CD4-positive, alpha-beta T cell treated with Interleukin-15 for 4 hours (primary cell): ENCODE measurements around the gene NDUFS7.

Experiments used
- DNase-seq: peaks from one replicate; pipeline ENCODE4 v3.0.0-alpha.2; 2020; ENCODE audit warnings: low spot score

Gene NDUFS7

DNA sequence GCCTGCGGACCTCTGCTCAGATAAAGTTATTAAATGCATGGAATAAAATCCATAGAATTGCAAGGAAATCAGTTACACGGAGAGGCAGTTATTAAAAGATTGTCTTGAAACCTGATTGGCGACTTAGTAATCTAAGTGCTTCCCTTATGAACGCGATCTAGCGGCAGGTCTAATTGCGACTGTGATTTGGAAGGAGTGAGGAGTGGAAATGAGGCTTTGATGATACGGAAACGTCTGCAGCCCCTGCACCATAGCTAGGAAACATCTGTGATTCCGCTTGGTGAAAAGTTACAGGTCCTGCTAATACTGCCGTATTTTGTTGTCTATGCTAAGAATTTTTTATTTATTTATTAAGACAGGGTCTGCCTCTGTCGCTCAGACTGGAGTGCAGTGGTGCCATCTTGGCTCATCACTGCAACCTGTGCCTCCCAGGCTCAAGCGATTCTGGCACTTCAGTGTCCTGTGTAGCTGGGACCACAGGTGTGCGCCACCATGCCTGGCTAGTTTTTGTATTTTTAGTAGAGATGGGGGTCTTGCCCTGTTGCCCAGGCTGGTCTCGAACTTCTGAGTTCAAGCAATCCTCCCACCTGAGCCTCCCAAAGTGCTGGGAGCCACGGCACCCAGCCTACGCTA lies 887 bp downstream of the NDUFS7 start:
- DNase-seq, result no peak

DNA sequence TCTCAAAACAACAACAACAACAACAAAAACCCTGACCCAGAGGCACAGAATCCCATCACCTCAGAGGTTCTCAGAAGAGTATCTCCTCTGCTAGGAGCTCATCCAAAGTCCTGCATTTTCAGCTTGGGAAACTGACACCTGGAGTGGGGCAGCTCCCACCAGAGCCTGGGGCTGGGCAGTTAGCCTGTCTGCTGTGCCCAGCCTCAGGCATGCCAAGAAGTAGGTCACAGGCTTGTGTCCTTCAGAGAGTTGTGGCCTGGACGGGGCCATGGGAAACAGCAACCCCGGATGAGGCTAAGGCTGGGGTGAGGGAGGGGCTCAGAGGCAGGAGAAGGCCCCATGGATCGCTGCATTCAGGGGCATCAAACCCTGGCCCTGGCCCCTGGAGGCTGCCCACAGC lies 2.1 kb downstream of the NDUFS7 start:
- DNase-seq, result no peak

DNA sequence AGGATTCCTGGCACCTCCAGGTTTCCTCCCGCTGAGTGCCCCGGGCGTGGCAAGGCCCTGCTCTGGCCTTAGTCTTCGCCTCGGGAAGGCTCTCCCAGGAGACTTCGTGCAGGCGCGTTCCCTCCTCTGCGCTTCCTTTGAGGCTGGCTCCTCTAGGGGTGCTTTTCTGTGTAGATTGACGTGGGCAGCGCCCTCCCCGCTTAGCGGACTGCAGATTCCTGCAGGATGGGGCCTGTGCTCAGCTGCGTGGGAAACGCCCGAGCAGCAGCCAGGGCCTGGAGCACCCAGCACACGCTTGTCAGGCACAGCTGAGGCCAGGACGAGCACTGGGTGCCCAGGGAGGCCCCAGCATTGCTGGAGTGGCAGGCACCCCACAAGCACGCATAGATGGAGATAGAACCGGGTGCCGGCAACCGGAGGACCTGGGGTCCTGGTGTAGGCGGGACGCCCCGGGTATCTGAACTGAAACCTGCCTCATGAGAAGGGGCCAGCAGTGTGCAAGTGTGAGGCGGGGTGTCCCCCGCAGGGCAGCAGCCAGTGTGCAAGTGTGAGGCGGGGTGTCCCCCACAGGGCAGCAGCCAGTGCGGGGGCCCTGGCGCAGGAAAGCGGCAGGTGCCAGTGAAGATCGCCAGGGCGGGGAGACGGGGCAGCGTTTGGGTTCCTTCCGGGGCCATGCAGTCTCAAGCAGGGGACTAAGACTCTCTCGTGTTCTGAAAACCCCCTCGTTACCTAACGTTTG lies 3.4 kb downstream of the NDUFS7 start:
- DNase-seq, result no peak

DNA sequence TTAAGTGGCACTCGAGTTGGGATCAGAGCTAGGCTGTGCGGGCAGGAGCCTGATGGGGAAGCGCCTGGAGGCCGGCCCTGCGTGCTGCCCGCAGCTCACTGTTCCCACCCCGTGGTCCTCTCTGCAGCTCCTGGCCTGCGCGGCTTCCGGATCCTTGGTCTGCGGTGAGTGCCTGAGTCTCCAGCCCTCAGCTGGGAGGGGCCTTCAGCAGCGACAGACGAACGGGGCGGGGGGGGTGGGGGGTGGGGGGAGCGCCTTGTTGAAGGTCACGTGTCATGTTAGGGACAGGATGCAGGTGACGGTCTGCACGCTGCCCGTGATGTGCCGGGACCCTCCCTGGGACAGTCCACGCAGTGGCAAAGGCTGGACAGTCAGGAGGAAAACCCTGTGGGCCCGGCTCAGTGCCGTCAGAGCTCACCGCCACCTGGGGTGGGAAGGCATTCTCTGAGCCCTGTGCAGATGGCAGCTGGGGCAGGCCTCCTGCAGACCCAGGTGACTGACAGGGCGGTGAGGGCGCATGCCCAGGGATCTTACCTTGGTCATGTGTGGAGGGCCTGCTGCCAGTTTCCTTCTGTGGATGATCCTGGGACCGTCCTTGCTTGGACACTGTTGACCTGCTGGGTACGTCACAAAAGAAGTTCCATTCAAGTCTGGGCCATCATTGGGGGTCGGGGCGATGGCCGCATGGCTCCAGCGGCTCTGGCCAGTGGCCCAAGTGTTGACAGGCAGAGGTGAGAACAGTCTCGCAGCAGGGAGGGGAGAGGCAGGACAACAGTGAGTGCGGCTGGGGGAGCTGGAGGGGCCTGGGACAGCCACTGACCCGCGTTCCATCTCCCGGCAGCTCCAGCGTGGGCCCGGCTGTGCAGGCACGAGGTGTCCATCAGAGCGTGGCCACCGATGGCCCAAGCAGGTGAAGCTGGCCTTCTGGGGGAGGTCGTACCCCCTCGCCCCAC lies 4.3 kb downstream of the NDUFS7 start:
- DNase-seq, result no peak

DNA sequence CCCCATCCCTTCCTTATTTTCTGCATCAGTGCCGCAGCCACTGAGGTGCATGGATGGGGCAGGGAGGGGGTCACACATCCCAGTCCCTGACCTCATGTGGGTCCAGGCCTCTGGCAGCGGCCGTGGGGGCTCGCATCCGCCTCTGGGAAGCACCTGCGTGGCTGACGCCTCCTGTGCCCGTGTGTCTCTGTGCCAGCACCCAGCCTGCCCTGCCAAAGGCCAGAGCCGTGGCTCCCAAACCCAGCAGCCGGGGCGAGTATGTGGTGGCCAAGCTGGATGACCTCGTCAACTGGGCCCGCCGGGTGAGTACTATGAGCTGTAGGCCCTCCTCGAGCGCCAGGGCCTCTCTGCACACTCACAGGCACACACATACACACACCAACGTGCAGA lies 4.9 kb downstream of the NDUFS7 start:
- DNase-seq, result no peak

DNA sequence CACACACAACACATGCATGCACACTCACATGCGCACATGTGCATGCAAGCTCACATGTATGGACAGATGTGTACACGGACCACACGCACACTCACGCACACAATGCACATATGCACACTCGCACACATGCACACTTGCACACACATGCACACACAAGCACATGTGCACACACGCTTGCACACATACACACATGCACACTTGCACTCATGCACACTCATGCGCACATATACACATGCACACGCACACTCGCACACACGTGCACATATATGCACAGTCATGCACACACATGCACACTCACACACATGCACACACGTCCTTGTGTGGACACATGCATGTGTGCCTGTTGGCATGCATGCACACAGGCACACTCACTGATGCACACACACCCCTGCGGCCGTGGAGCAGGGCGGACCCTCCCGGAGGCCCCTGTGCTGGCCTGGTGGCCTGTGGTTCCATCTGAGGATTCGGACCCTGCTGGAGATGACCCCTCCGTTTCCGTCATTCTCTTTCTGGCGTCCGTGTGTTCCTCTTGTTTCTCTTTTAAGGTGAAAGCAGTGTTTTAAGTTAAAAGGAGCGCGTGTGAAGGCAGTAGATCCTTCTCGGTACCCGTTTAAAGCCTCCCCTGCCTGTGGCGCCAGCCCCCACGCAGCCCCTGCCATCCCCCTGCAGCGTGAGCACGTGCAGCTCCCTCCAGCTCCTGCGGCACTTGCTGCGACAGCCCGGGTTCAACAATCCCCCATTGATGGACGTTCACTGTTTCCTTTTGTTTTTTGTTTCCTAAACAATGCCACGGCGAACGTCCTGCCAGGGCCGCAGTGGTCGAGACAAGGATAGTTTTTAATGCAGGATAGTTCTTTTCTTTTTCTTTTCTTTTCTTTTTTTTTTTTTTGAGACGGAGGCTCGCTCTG lies 5.6 kb downstream of the NDUFS7 start:
- no peak for DNase-seq

DNA sequence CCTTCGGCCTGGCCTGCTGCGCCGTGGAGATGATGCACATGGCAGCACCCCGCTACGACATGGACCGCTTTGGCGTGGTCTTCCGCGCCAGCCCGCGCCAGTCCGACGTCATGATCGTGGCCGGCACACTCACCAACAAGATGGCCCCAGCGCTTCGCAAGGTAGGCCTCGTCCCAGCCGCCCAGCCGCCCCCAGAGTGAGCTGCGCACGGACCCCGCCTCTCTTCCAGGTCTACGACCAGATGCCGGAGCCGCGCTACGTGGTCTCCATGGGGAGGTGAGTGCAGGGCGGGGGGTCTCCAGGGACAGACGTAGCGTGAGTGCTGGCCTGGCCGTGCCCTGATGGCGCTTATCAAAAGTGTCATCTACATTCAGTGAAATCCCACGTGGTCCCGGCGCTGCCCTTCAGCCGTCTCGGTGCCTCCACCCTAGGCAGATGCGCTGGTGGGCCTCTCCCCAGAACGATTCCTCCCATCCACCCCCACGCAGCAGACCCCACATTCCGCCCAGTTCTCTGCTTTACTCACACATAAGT lies 7.2 kb downstream of the NDUFS7 start:
- no peak for DNase-seq

DNA sequence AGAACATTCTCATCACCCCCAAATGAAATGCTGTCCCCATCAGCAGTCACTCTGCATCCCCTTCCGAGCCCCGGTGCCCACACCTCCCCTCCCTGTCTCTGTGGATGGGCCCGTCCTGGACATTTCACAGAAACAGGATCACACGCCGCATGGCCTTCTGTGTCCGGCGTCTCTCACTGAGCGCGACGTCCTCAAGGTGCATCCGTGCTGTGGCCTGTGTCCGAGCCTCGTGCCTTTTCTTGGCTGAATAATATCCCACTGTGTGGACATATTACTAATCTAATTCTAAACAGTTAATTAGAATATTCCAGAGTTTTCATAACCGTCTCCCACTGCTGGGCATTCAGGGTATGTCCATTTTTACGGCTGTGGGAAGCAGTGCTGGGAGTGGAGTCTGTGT lies 8.7 kb downstream of the NDUFS7 start:
- no peak for DNase-seq

DNA sequence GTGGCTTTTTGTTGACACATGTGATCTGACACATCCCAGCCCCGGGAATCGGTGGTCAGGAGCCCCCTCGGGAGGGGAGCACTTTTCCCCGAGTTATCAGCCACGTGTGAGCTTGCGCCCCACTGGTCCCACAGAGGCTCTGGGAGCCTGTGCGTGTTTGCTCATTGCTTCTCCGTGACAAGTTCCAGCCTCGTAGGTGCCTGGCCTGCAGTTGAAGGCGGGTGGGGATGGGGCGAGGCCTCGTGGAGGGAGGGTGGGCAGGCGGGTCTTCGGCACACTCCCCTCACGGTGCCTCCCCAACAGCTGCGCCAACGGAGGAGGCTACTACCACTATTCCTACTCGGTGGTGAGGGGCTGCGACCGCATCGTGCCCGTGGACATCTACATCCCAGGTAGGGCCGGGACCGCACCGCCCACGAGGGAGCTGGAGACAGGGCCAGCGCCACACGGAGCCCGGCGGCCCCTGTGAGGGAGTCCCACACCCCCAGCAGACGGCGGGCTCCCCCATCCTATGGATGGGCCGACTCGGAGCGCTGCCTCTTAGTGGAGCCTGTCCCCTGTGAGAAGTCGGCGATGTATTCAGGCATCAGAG lies 9.3 kb downstream of the NDUFS7 start:
- no peak for DNase-seq

DNA sequence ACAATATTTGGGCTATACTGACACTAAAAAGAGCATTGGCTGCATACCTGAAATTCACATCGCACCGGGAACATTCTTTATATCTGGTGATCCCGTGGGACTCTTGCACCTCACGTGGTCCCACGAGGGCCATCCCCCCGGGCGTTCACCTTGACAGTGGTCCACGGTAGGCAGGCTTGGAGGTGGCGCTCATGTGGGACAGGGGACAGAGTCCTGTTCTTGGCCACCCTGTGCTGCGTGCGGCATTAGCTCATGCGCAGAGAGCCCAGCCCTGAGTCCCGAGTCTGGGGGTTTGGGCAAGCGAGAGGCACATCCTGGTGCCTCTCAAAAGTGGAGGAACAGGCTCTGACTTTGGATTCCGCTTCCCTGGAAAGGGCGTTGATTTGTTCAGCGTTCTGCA lies 10.1 kb downstream of the NDUFS7 start:
- no peak for DNase-seq

DNA sequence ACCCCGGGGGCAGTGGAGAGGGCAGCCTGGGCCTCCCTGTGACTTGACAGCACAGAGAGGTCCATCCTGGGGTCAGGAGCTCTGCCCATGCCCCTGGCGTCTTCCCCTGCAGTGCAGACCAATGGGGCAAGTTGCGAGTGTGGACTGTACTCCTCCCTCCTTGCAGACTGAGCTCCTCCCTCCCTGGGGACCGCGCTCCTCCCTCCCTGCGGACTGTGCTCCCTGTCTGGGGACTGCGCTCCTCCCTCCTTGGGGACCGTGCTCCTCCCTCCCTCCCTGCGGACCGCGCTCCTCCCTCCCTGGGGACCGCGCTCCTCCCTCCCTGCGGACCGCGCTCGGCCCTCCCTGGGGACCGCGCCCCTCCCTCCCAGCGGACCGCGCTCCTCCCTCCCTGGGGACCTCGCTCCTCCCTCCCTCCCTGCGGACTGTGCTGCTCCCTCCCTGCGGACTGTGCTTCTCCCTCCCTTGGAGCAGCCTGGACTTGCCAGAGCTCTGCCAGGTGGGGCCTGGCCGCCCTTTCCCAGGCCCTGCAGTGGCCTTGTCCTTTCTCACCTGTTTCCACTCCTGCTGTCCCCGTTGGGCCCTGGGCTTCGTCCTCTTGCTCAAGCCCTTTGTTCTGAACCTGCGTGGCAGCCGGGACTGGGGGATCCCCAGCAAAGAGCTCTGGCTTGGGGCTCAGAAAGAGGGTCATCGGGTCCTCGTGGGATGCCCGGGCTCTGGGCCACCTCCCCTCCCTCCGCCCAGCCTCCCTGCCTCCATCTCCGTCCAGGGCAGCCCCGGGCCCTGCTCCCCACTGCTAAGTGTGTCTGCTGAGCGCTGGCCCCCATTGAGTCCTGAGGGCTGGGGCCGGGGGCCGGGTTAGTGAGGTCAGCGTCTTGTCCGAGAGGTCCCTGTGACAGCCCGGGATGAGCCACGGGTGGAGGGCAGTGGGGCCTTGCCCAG lies 10.8 kb downstream of the NDUFS7 start:
- DNase-seq, result no peak

DNA sequence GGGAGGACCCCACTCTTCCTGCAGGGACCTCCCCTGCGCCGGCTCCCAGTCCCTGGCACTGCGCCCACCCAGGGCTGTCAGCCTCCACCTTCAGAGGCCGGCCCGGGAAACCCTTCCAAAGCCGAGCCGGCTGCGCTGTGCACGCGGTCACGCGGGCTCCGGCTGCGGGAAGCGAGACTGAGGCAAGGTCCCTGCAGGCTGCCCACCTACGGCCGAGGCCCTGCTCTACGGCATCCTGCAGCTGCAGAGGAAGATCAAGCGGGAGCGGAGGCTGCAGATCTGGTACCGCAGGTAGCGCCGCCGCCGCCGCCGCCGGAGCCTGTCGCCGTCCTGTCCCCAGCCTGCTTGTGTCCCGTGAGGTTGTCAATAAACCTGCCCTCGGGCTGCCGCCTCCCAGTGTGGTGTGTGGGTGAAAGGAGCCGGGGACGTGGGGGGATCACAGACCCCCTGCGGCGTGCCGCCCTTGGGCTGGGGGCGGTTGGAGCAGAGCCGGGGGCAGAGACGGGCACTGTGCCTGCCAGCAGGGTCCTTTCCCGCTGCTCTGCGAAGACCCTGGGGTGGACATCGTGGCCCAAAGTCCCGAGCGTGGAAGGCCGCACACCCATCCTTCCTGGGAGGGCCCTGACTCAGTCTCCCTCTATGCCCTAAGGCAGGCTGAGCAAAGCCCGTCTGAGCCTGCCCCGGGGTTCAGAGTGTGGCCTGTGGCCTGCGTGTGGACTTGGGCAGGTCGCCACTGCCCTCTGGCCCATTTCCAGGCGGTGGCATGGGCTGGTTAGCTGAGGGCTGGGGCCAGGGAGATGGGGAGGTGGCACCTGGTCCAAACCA lies 11.7 kb downstream of the NDUFS7 start:
- DNase-seq, result no peak

DNA sequence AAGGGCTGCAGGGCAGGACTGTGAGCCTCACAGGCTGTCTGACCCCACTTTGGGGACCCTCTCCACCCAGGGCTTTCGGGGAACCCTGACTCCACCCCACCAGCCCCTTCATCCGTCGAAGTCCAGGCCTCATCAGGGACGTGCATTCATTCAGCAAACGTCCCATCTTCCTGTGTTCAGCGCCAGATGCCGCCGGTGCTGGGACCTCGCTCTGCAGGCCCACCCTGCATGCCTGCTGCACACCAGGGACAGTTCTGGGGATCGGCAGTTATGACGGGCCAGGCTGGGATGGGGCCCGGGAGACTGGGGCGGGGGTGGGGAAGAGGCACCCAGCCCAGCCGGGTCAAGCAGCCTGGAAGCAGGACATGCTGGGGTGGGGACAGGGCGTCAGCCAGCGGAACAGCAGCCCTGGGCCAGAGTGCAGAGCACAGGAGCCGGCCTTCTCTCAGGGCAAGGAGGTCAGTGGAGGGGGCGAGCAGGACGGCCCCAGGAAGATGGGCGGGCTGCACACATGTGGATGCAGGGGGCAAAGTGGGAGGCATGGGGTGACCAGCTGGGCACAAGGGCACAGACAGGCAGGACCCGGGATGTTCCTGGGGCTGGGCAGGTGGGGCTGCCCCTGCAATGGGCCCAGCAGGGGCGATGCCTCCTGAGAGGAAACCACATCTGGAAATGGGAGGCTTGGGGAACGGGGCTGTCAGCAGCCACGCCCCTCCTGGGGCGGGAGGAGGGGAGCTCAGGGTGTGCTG lies 12.5 kb downstream of the NDUFS7 start:
- DNase-seq, result no peak

DNA sequence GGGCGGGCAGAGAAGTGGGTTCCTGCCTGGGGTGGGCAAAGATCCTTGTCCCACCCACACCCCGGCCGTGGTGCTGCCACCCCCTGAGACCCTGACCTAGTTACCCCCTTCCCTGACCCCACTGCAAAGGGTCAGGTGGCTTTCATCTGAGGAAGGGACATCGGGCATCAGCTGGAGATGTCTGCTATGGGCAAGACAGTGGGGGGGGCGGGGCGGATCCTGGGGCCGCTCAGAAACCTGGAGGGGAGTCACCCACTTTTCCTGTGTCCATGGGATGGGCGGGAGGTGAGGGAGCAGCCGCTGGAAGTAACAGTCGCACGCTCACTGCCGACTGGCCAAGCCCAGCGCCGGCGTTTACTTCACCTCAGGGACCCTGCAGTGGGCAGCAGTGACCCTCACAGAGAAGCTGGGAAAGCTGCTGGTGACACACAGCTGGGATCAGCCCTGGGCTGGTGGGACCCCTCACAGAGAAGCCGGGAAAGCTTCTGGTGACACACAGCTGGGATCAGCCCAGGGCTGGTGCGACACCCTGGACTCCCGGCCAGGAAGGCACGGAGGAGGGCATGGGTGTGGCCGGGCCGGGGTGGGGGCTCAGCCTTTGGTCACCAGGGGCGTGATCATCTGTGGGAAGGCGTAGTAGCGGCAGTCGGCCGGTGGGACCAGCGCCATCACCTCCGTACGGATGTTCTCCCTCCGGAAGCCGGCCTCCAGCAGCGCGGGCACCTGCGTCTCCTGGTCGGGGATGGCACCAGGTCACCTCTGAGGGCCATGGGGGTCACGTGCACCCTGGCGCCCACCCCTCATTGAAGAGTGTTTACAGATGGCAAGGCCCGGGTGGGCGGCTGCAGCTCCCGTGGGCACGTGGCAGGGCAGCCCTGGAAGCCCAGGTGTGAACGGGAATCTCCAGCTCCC lies 13.3 kb downstream of the NDUFS7 start:
- DNase-seq, result no peak

DNA sequence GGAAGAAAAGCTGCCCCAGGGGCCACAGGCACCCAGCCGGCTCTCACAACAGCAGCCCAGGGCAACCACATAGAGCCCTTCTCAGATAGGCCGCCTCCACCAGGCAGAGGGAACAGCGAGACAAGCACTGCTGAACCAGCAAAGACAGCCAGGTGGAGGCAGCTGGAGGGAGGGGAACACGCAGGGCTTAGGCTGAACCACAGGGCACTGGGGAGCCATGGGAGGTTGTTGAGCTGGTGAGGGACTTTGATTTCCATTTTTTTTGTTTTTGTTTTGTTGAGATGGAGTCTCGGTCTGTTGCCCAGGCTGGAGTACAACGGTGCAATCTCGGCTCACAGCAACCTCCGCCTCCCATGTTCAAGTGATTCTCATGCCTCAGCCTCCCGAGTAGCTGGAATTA lies 14.1 kb downstream of the NDUFS7 start:
- no peak for DNase-seq

DNA sequence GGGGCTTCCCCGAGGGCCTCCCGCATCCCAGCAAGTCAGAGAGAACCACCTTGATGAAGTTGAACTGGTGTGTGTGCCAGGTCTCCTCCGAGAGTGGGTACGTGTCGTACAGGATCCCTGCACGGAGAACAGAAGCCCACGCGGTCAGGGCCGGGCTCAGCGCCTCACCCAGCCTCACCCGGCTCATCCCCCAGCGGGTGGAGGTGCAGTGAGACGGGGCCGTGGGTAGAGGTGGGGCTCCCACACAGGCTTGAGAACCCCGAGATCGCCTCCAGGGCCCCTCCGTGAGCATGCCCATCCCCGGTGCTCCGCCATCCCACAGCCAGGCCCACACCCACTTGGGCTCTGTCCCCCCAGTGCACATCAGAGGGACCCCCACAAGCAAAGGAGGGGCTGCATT lies 15.4 kb downstream of the NDUFS7 start:
- no peak for DNase-seq

DNA sequence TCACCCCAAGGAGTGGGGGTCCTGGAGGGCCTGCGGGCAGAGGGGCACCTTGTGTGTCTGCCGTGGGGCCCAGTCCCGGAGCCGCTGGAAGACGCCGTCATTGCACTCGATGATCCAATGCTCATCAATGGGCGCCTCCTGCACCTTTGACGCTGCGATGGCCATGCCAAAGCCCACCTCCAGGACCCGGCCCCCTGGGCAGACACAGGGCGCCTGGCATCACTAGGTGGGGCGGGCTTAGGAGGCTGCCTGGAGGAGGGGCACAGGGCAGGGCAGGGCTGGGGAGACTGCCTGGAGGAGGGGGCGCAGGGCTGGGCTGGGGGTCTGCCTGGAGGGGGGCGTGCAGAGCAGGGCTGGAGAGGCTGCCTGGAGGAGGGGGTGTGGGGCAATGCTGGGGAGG lies 16.0 kb downstream of the NDUFS7 start:
- DNase-seq, result no peak
